Measurements from ENCODE around the gene HSPA9.

HSPA9 gene

GRCh38 chr5:138560971-138561370 lies 14.2 kb downstream of the HSPA9 start:
- DNase-seq (ENCODE audit: low spot score), result no peak

DNA sequence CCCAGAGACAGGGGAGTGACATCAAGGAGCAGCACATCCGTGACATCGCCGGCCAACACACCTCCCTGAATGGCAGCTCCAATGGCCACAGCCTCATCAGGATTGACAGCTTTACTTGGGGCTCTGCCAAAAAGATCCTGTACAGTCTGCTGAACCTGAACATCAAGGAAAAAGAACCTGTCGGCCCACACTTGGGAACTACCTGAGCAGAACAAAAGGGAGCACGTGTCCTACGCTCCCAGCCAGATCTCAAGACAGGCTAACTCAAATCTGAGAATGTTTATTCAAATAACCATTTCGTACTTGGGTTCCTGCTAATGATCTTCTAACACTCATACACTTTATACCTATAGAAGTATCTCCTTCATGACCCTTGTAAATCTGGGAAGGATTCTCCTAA lies 15.3 kb downstream of the HSPA9 start:
- DNase-seq (ENCODE audit: low spot score), result no peak

- DNase-seq (ENCODE audit: low spot score), result no peak
Measured at GRCh38 chr5:138557677-138558076, 17.5 kb downstream of the HSPA9 start.

- DNase-seq (ENCODE audit: low spot score), result no peak
Measured at GRCh38 chr5:138554143-138554542, 21.1 kb downstream of the HSPA9 start.

DNA sequence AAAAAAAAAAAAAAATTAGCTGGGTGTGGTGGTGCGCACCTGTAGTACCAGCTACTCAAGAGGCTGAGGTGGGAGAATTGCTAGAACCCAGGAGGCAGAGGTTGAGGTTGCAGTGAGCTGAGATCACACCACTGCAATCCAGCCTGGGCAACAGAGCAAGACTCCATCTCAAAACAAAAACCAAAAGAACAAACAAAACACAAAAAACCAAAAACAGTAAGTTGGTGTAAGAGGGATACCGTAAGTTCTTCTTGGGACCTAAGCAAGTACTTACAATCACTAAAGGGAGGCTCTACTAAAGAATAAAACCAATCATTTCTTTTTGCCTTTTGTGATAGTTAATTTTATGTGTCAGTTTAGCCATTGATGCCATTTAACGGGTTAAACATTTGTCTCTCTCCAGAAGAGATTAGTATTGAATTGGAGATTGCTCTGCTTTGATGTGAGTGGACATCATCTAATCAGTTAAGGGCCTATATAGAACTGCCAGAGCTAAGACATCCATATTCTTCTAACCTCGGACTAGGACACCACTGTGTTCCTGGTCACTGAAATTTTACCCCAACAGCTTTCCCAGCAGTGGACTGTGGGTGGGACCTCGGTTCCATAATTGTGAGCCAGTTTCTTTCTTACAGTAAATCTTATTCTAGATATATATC lies 21.6 kb downstream of the HSPA9 start:
- DNase-seq (ENCODE audit: low spot score), result no peak

DNA sequence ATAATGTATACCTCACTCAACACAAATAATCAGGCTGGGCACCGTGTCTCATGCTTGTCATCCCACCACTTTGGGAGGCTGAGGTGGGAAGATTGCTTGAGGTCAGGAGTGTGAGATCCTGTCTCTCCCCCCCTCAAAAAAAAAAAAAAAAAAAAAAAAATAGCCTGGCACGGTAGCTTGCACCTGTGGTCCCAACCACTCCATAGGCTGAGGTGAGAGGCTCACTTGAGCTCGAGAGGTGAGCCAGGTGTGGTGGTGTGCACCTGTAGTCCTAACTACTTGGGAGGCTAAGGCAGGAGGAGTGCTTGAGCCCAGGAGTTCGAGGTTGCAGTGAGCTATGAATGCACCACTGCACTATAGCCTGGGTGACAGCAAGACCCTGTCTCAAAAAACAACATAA lies 22.5 kb downstream of the HSPA9 start:
- no peak for DNase-seq (ENCODE audit: low spot score)

GRCh38 chr5:138549414-138549813 lies 25.8 kb downstream of the HSPA9 start:
- DNase-seq (ENCODE audit: low spot score), result no peak

DNA sequence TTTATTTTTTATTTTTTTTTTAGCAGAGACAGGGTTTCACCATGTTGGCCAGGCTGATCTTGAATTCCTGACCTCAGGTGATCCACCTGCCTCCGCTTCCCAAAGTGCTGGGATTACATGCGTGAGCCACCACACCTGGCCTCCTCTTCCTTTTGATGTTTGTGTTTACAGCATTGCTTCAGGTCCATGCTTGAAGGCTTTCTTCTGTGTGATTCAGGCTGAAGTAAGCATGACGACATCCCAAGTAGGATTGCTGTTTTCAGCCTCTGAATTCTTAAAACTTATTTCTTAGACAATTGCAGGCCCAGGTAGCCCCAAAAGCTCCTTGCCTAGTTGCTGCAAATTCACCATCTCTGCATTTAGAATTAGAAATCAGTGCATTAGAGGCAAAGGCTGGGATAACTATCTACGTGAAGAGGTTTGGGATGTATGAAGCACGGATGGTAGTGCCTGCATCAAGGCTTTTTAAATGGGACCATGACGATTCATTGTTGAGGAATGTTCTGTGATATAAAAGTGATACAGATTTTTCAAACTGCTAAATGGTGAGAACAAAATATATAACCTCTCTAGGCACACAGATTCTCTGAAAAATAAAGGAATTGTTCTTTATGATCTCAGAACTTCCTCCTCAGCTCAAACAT lies 29.2 kb downstream of the HSPA9 start:
- DNase-seq (ENCODE audit: low spot score), result no peak

- peak; percentile 32 for DNase-seq (ENCODE audit: low spot score)
Measured at GRCh38 chr5:138544181-138545134, 30.7 kb downstream of the HSPA9 start.

DNA sequence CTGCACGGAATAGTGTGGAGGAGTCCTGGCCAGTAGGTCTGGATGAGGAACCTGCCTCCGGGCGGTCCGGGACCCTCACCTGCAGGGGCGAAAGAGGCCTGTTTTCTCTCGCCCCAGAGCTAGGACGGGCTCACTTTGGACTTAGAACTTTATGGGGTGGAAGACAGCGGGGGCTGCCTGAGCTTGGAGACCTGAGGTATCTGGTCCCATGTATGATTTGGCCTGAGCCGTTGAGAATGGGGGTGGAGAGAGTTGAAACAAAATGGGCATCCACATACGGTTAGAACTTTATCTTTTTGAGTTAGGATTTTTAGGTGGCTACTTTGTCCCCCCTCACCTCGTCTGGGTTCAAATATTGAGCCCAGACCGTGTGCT lies 31.5 kb downstream of the HSPA9 start:
- DNase-seq (ENCODE audit: low spot score), result peak; percentile 73

DNA sequence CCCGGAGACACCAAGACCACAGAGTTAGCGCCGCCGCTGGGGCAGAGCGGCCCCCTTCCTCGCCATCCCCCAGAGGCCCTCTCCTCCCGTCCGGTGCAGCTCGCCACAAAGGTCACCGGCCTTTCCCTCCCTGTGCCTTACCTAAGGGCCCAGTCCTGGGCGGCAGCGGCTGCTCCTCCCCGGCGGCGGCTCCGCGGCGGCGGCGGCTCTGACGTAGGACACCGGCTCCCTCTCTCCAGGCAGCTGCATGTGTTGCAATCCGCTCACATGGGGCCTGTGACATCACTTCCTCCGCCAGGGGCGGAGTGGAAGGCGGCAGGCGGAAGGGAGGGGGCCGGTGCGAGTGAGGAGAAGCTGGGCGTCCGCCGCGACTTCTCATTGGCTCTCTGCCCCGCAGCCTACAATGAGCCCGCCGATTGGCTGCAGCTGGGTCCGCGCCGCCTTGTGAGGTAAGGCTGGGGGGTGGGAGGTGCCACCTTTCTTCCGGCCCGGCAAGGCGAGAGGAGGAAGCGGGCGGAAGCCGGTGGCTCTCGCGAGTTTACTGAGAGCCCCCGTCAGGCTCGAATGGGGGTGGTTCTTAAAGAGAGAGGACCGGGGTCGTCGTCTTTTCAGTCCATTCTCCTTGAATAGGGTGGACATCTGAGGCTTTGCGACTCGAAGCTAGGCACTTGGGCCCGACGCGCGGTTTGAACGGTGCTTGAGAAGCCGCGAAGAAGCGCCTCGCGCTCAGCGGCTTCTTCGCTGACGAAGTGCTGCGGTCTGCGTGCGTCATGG lies 32.1 kb downstream of the HSPA9 start, which contains the start of gene ETF1:
Gene ETF1 (minus strand): TSS at position 281 of the 774 bp plus-strand sequence. CDS start 318 bp downstream, outside the sequence.
- DNase-seq (ENCODE audit: low spot score), result peak; percentile 99

DNA sequence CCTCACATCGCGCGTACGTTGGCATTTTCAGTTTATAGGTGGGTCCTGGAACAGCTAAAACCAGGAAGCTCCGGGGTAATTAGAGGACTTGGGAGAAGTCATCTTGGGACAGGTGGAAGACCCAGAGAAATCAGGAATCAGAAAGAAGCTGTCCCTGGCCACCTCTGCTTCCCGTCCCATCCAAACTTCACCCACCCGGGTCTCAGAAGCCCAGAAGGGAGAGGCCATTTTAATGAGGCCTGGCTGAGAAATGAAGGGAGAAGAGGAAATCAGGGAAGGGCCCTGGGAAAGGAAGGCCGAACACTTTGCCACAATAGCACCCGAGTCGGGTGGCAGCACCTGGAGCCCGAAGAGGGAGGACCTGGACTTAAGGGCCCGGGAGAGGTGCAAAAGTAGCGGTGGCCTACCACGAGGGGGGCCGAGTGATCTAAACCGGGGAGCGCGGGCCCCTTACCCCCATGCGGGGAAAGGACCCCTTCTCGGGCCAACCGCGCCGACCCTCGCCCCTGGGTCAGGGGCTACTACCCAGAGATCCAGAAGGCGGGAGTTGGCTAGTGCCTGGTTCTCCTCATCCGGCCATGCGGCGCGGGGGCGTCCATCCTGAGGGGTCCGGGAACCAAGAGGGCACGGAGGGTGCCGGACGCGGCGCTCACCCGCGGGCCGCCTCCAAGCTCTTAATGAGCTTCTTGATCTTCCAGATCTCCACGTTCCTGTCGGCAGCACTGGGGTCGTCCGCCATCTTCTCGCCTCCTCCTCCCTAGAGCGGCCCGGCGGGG lies 32.8 kb downstream of the HSPA9 start:
- peak; percentile 10 for DNase-seq (ENCODE audit: low spot score)

GRCh38 chr5:138541511-138542179 lies 33.6 kb downstream of the HSPA9 start:
- DNase-seq (ENCODE audit: low spot score), result no peak

DNA sequence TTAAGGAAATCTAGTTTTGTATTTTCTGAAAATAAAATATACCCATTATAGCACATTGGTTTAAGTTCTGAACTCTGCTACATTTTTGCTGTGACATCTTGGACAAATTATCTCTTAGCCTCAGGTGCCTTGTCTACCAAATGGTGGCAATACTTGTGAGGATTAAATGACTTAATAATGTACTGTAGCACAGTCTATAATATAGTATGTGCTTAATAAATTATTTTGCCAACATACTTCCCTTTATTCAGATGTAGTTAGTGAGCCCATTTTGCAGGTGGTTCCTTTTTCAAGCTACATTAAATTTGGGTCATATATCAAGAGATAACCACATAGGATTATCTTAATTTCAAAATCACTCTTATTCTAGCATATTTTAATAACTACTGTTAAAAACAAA lies 35.4 kb downstream of the HSPA9 start:
- DNase-seq (ENCODE audit: low spot score), result no peak

DNA sequence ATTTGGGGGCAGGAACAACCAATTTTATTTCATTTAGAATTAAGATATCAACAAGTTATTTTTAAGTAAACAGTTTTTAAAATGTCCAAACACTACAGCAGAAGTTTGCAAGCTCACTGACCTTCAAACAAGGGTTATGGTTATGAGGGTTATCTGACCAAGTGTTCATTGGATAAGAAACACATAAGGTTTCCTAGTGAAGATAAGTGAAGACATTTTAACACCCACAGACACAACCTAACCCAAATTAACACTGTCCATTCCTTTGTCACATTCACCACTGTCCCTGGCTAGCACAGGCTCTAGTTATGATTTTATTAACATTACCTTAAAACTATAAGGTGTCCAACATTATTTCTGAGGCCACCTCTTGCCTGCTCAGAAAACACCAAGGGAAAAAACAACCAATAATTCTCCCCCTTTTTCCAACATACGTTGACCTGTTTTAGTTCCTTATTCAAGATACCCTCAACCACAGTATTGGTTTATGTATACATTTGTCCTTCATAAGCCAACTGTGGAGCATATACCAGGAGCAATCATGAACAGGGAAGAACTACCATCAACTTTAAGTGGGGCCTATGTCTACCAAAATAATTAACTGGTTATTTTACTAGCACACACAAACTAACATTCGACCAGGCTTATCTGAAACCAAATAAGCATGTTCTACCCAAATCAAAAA lies 36.1 kb downstream of the HSPA9 start:
- DNase-seq (ENCODE audit: low spot score), result no peak

DNA sequence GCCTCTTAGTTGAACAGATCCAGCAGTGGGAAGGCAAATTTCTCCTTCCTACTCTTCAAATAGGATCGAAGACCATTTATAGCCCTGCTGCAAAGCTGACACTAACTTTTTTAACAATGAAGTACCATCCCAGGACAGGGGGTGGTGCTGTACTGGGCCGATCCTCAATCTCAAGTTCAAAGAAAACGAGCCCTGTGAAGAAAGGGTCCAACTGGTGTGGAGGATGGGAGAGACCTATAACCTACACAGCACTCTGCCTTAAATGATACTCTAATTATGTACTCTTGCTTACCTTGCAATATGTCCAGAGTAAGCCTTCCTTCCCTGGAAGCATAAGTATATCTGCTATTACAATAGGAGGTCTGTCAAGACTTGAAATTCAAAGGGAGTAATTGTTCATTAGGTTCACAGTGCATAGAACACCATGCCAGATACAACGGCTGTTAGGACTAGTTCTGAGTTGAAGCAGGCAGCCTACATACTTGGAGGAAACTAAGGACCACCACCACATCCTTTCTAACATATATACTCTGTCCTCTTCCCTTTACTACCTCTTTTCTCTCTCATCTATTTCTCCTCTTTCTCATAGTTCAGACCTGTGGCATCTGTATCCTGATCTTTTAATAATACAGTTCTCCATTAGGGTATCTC lies 38.4 kb downstream of the HSPA9 start:
- peak; percentile 29 for DNase-seq (ENCODE audit: low spot score)

DNA sequence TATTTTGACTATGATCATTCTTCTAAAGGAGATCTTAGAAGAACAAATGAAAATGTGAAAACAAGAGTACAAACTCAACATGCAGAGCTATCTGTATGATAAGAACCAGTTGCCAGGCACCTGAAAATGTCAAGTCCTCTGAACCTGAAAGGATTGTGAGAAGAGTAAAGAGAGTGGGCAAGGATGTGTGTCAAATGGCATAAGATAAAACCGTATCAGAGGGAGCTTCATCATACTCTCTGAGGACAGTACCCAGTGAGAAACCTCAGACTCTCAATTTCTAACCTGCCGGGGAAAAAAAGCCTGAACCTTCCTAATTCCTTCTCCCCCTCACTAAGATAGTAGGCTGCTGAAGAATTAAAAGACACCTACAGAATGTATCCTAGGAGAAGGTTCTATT lies 39.0 kb downstream of the HSPA9 start:
- DNase-seq (ENCODE audit: low spot score), result no peak

GRCh38 chr5:138533973-138534941 lies 40.9 kb downstream of the HSPA9 start:
- DNase-seq (ENCODE audit: low spot score), result no peak

All from GM03348 (cell line).